ENCODE data around the gene CES4A. TPM values are rescaled to one million over a fixed set of nuclear protein-coding genes. Genes with fewer than 3 reads are reported as not detected.
"Not testable (repeated sequence)": the region's sequence is repeated elsewhere in the genome, so short reads cannot be mapped to it uniquely, and the experiment has no call there.

CES4A gene
- polyA plus RNA-seq, 5 donors: 6.2 to 11.9 (median 7.3) TPM

GRCh38 chr16:67019171-67019570, 30.8 kb downstream of the CES4A start:
- no peak for DNase-seq

- no peak for DNase-seq
Observed at GRCh38 chr16:67021321-67021720, 32.9 kb downstream of the CES4A start.

GRCh38 chr16:67022531-67023214, 34.3 kb downstream of the CES4A start:
- no peak for DNase-seq

- no peak for DNase-seq
Observed at GRCh38 chr16:67023689-67024088, 35.3 kb downstream of the CES4A start.

GRCh38 chr16:67024384-67025209, 36.2 kb downstream of the CES4A start:
- DNase-seq: no peak

- DNase-seq: no peak
Observed at GRCh38 chr16:67025210-67025550, 36.8 kb downstream of the CES4A start.

GRCh38 chr16:67026570-67026969, 38.2 kb downstream of the CES4A start:
- DNase-seq: no peak

GRCh38 chr16:67027046-67027445, 38.7 kb downstream of the CES4A start:
- no peak for DNase-seq

GRCh38 chr16:67028167-67028695, 39.8 kb downstream of the CES4A start:
- no peak for DNase-seq

GRCh38 chr16:67028696-67029253, 40.4 kb downstream of the CES4A start, which contains the start of gene CBFB:
Gene CBFB (plus strand): TSS chr16:67029149. CDS start chr16:67029408, 259 bp downstream.
- DNase-seq: peak; percentile 90 to 93

GRCh38 chr16:67029254-67030096, 41.1 kb downstream of the CES4A start:
- peak in 1 of 2 donors; percentile 48 for DNase-seq

- DNase-seq: no peak
Observed at GRCh38 chr16:67030221-67030962, 42.0 kb downstream of the CES4A start.

- DNase-seq: peak in 1 of 2 donors; percentile 25
Observed at GRCh38 chr16:67034487-67034886, 46.1 kb downstream of the CES4A start.

GRCh38 chr16:67035364-67035763, 47.0 kb downstream of the CES4A start:
- DNase-seq: no peak

GRCh38 chr16:67036323-67036741, 47.9 kb downstream of the CES4A start:
- DNase-seq: no peak

- DNase-seq: no peak
Observed at GRCh38 chr16:67039260-67040020, 51.1 kb downstream of the CES4A start.

- no peak for DNase-seq
Observed at GRCh38 chr16:67040166-67040565, 51.8 kb downstream of the CES4A start.

- no peak for DNase-seq
Observed at GRCh38 chr16:67040906-67041305, 52.5 kb downstream of the CES4A start.

GRCh38 chr16:67041520-67041919, 53.1 kb downstream of the CES4A start:
- not testable (repeated sequence) for DNase-seq

GRCh38 chr16:67043420-67043819, 55.0 kb downstream of the CES4A start:
- no peak for DNase-seq

Data from right lung (tissue), 5 donors.